SJSA1 (cell line): ENCODE measurements around the gene SGPL1. TPM values are rescaled to one million over a fixed set of nuclear protein-coding genes. Genes with fewer than 3 reads are reported as not detected.

Experiments used
- DNase-seq, 2 experiments: peaks; one replicate each; pipeline ENCODE4 v3.0.0-alpha.2; 2015 to 2020; ENCODE audit warnings: low spot score in 2 of 2, low read depth in 1 of 2
- H3K27ac ChIP-seq: fragments of 250-450 bp; sonication (Bioruptor Pico); 2 replicates; pipeline ENCODE4 v1.5.1; 2020; ENCODE audit warnings: mild to moderate bottlenecking, moderate library complexity
- H3K27me3 ChIP-seq: fragments of 250-450 bp; sonication (Bioruptor Pico); replicated peaks from 2 replicates; pipeline ENCODE4 v1.5.1; 2020; ENCODE audit warnings: mild to moderate bottlenecking, moderate library complexity
- H3K36me3 ChIP-seq: fragments of 250-450 bp; sonication (Bioruptor Pico); 2 replicates; pipeline ENCODE4 v1.5.1; 2020; ENCODE audit warnings: mild to moderate bottlenecking
- H3K4me1 ChIP-seq: fragments of 250-450 bp; sonication (Bioruptor Pico); replicated peaks from 2 replicates; pipeline ENCODE4 v1.6.1; 2021; ENCODE audit warnings: mild to moderate bottlenecking
- H3K4me3 ChIP-seq: fragments of 250-450 bp; sonication (Bioruptor Pico); 2 replicates; pipeline ENCODE4 v1.5.1; 2020; ENCODE audit warnings: mild to moderate bottlenecking
- H3K9me3 ChIP-seq: fragments of 250-450 bp; sonication (Bioruptor Pico); replicated peaks from 2 replicates; pipeline ENCODE4 v1.5.1; 2020; ENCODE audit warnings: mild to moderate bottlenecking
- total RNA-seq: library from RNA; depleted of rRNA; stranded (reverse); fragments of >200 nt; shearing (Covaris generic); gene quantifications from 2 replicates; pipeline ENCODE4 v1.2.3, GENCODE V29; 2014

Gene SGPL1
- total RNA-seq, 1 experiment from 2014 or later: 58.3 TPM

GRCh38 chr10:70776455-70777005 lies 39.2 kb upstream of the SGPL1 start:
- H3K27ac ChIP-seq: no peak overlapping the region
- peak in 1 of 2 experiments; percentile 33 for DNase-seq
- H3K9me3 ChIP-seq: no peaks in the 10 kb centered on the region
- no peaks in the 10 kb centered on the region for H3K4me1 ChIP-seq
- H3K27me3 ChIP-seq: no peaks in the 10 kb centered on the region
- no peak overlapping the region for H3K4me3 ChIP-seq
- H3K36me3 ChIP-seq: no peaks in the 10 kb centered on the region

- H3K27ac ChIP-seq: no peak overlapping the region
- DNase-seq: peak in 1 of 2 experiments; percentile 38
- H3K36me3 ChIP-seq: no peaks in the 10 kb centered on the region
- no peaks in the 10 kb centered on the region for H3K4me1 ChIP-seq
- H3K9me3 ChIP-seq: no peaks in the 10 kb centered on the region
- H3K4me3 ChIP-seq: no peak overlapping the region
- no peaks in the 10 kb centered on the region for H3K27me3 ChIP-seq
These were observed 38.5 kb upstream of the SGPL1 start for GRCh38 chr10:70777063-70777875.

GRCh38 chr10:70778267-70778924 lies 37.4 kb upstream of the SGPL1 start:
- DNase-seq: peak in 1 of 2 experiments; percentile 42
- Histone ChIP-seq H3K36me3 (no peaks in the 10 kb centered on the region), H3K4me1 (no peaks in the 10 kb centered on the region), H3K27ac (no peak overlapping the region), H3K27me3 (no peaks in the 10 kb centered on the region), H3K4me3 (no peak overlapping the region), H3K9me3 (no peaks in the 10 kb centered on the region)

GRCh38 chr10:70779088-70779487 lies 36.7 kb upstream of the SGPL1 start:
- peak in 1 of 2 experiments; percentile 38 for DNase-seq
- Histone ChIP-seq H3K4me1 (no peaks in the 10 kb centered on the region), H3K27ac (no peak overlapping the region), H3K4me3 (no peak overlapping the region), H3K9me3 (no peaks in the 10 kb centered on the region), H3K27me3 (no peaks in the 10 kb centered on the region), H3K36me3 (no peaks in the 10 kb centered on the region)

GRCh38 chr10:70779511-70780369 lies 36.0 kb upstream of the SGPL1 start:
- Histone ChIP-seq H3K27ac (no peak overlapping the region), H3K4me3 (no peak overlapping the region), H3K9me3 (no peaks in the 10 kb centered on the region), H3K36me3 (no peaks in the 10 kb centered on the region), H3K27me3 (no peaks in the 10 kb centered on the region), H3K4me1 (no peaks in the 10 kb centered on the region)
- DNase-seq: no peak

GRCh38 chr10:70780370-70780760 lies 35.4 kb upstream of the SGPL1 start:
- no peak overlapping the region for H3K4me3 ChIP-seq

GRCh38 chr10:70780772-70781171 lies 35.0 kb upstream of the SGPL1 start:
- no peaks in the 10 kb centered on the region for H3K27me3 ChIP-seq
- no peak for DNase-seq
- H3K9me3 ChIP-seq: no peaks in the 10 kb centered on the region
- no peak overlapping the region for H3K4me3 ChIP-seq
- no peak overlapping the region for H3K27ac ChIP-seq
- no peaks in the 10 kb centered on the region for H3K4me1 ChIP-seq
- H3K36me3 ChIP-seq: no peaks in the 10 kb centered on the region

More at GRCh38 chr10:70780370-70780760, 35.4 kb upstream of the SGPL1 start:
- H3K9me3 ChIP-seq: no peaks in the 10 kb centered on the region
- no peak for DNase-seq
- no peaks in the 10 kb centered on the region for H3K4me1 ChIP-seq
- no peak overlapping the region for H3K27ac ChIP-seq
- H3K27me3 ChIP-seq: no peaks in the 10 kb centered on the region
- H3K36me3 ChIP-seq: no peaks in the 10 kb centered on the region

GRCh38 chr10:70781461-70782051 lies 34.2 kb upstream of the SGPL1 start:
- Histone ChIP-seq H3K4me3 (no peak overlapping the region), H3K36me3 (no peaks in the 10 kb centered on the region), H3K9me3 (no peaks in the 10 kb centered on the region), H3K27ac (no peak overlapping the region), H3K27me3 (no peaks in the 10 kb centered on the region), H3K4me1 (no peaks in the 10 kb centered on the region)
- no peak for DNase-seq

- H3K36me3 ChIP-seq: no peaks in the 10 kb centered on the region
- H3K4me3 ChIP-seq: no peak overlapping the region
- no peak overlapping the region for H3K27ac ChIP-seq
- DNase-seq: no peak
- no peaks in the 10 kb centered on the region for H3K9me3 ChIP-seq
- H3K27me3 ChIP-seq: no peaks in the 10 kb centered on the region
- H3K4me1 ChIP-seq: no peaks in the 10 kb centered on the region
These were observed 33.5 kb upstream of the SGPL1 start for GRCh38 chr10:70782086-70782745.

GRCh38 chr10:70782746-70783680 lies 32.7 kb upstream of the SGPL1 start:
- Histone ChIP-seq H3K9me3 (no peaks in the 10 kb centered on the region), H3K4me3 (no peak overlapping the region), H3K36me3 (no peaks in the 10 kb centered on the region), H3K27me3 (no peaks in the 10 kb centered on the region), H3K27ac (no peak overlapping the region), H3K4me1 (no peaks in the 10 kb centered on the region)
- no peak for DNase-seq

GRCh38 chr10:70784016-70784415 lies 31.7 kb upstream of the SGPL1 start:
- H3K27me3 ChIP-seq: no peaks in the 10 kb centered on the region
- H3K27ac ChIP-seq: no peak overlapping the region
- no peak overlapping the region for H3K4me3 ChIP-seq
- H3K4me1 ChIP-seq: no peaks in the 10 kb centered on the region
- DNase-seq: no peak
- H3K36me3 ChIP-seq: no peaks in the 10 kb centered on the region
- no peaks in the 10 kb centered on the region for H3K9me3 ChIP-seq

- no peaks in the 10 kb centered on the region for H3K4me1 ChIP-seq
- no peaks in the 10 kb centered on the region for H3K36me3 ChIP-seq
- H3K4me3 ChIP-seq: no peak overlapping the region
- H3K27me3 ChIP-seq: no peaks in the 10 kb centered on the region
- H3K9me3 ChIP-seq: no peaks in the 10 kb centered on the region
- no peak for DNase-seq
- H3K27ac ChIP-seq: no peak overlapping the region
These were observed 31.3 kb upstream of the SGPL1 start for GRCh38 chr10:70784471-70784870.
